SK-N-SH treated with all-trans-retinoic acid at 6 μM for 48 hours (cell line): ENCODE measurements around the gene R3HDM1.
"Not testable (repeated sequence)": the region's sequence is repeated elsewhere in the genome, so short reads cannot be mapped to it uniquely, and the experiment has no call there.

Source experiments
- ATAC-seq: fragments of 200-7000 bp; cut with Tn5 transposase; 3 replicates; pipeline ENCODE4 v1.9.1; 2020; ENCODE audit warnings: mild to moderate bottlenecking, moderate library complexity
- BACH2 ChIP-seq: fragments of 250-450 bp; sonication (Bioruptor Pico); IDR thresholded peaks from 2 replicates; pipeline ENCODE4 v1.9.0; 2021; ENCODE audit warnings: mild to moderate bottlenecking, borderline replicate concordance
- CSDC2 ChIP-seq: fragments of 250-450 bp; sonication (Bioruptor Pico); IDR thresholded peaks from 2 replicates; pipeline ENCODE4 v1.5.0; 2020; ENCODE audit warnings: mild to moderate bottlenecking, moderate library complexity
- GLIS3 ChIP-seq: fragments of 250-450 bp; sonication (Bioruptor Pico); IDR thresholded peaks from 2 replicates; pipeline ENCODE4 v1.5.0; 2020; ENCODE audit warnings: mild to moderate bottlenecking, moderate library complexity
- ISL1 ChIP-seq: fragments of 250-450 bp; sonication (Bioruptor Pico); IDR thresholded peaks from 2 replicates; pipeline ENCODE4 v2.1.2; 2022; ENCODE audit warnings: mild to moderate bottlenecking, moderate library complexity
- PATZ1 ChIP-seq: fragments of 250-450 bp; sonication (Bioruptor Pico); IDR thresholded peaks from 2 replicates; pipeline ENCODE4 v1.8.0; 2020; ENCODE audit warnings: mild to moderate bottlenecking, moderate library complexity, borderline replicate concordance
- SNAI2 ChIP-seq: fragments of 250-450 bp; sonication (Bioruptor Pico); IDR thresholded peaks from 2 replicates; pipeline ENCODE4 v1.5.0; 2020; ENCODE audit warnings: mild to moderate bottlenecking, moderate library complexity
- TCF4 ChIP-seq: fragments of 250-450 bp; sonication (Bioruptor Pico); IDR thresholded peaks from 2 replicates; pipeline ENCODE4 v1.8.0; 2021; ENCODE audit warnings: mild to moderate bottlenecking, moderate library complexity, borderline replicate concordance
- TOX ChIP-seq: fragments of 250-450 bp; sonication (Bioruptor Pico); IDR thresholded peaks from 2 replicates; pipeline ENCODE4 v1.8.0; 2021; ENCODE audit warnings: mild to moderate bottlenecking, moderate library complexity, borderline replicate concordance
- TSHZ2 ChIP-seq: fragments of 250-450 bp; sonication (Bioruptor Pico); IDR thresholded peaks from 2 replicates; pipeline ENCODE4 v1.5.0; 2020; ENCODE audit warnings: mild to moderate bottlenecking, moderate library complexity
- ZC3H10 ChIP-seq: fragments of 250-450 bp; sonication (Bioruptor Pico); IDR thresholded peaks from 2 replicates; pipeline ENCODE4 v1.5.1; 2021; ENCODE audit warnings: mild to moderate bottlenecking, moderate library complexity
- ZFP3 ChIP-seq: fragments of 250-450 bp; sonication (Bioruptor Pico); IDR thresholded peaks from 2 replicates; pipeline ENCODE4 v1.5.0; 2020; ENCODE audit warnings: mild to moderate bottlenecking, moderate library complexity
- ZFP30 ChIP-seq: fragments of 450-650 bp; formaldehyde crosslinking; IDR thresholded peaks from 2 replicates; pipeline ENCODE4 v1.5.0; 2022; ENCODE audit warnings: mild to moderate bottlenecking, moderate library complexity
- ZNF565 ChIP-seq: fragments of 450-650 bp; formaldehyde crosslinking; conservative IDR thresholded peaks from 2 replicates; pipeline ENCODE4 v1.5.0; 2020; ENCODE audit warnings: low read depth, mild to moderate bottlenecking, moderate library complexity
- ZNF70 ChIP-seq: fragments of 450-650 bp; formaldehyde crosslinking; IDR thresholded peaks from 2 replicates; pipeline ENCODE4 v1.5.0; 2020; ENCODE audit warnings: mild to moderate bottlenecking, moderate library complexity
- ZNF8 ChIP-seq: fragments of 450-650 bp; formaldehyde crosslinking; IDR thresholded peaks from 2 replicates; pipeline ENCODE4 v1.5.0; 2020; ENCODE audit warnings: mild to moderate bottlenecking, moderate library complexity
- TF ChIP-seq, protein P1 (sequence below): fragments of 250-450 bp; sonication (Bioruptor Pico); IDR thresholded peaks from 2 replicates; pipeline ENCODE4 v1.5.1; 2020; ENCODE audit warnings: low read depth, mild to moderate bottlenecking, moderate library complexity

The R3HDM1 gene

GRCh38 chr2:135531231-135532197 lies at the start of gene R3HDM1:
Gene R3HDM1, plus strand, starts transcription at chr2:135531484. Its CDS starts 73,362 bp downstream, at chr2:135604846.
- TF ChIP-seq TCF4, result 0 out of 2 replicates have a peak, but pooled peaks have one; percentile 13
- TF ChIP-seq TSHZ2, result no peak; the same call in 1 of the 2 replicates
- ATAC-seq, result peak; percentile 88

GRCh38 chr2:135485441-135485840 lies 45.8 kb upstream of the R3HDM1 start:
- no peak for ATAC-seq
- TF ChIP-seq TOX (CRISPR knock-in tag), result no peak
- no peak for TF ChIP-seq ZFP3
- TF ChIP-seq ZNF565 (CRISPR knock-in tag), result no peak
- no peak for TF ChIP-seq ZNF8 (CRISPR knock-in tag)
- no peak for TF ChIP-seq SNAI2 (CRISPR knock-in tag)
- TF ChIP-seq TCF4, result no peak

GRCh38 chr2:135490376-135490775 lies 40.9 kb upstream of the R3HDM1 start:
- no peak for TF ChIP-seq ZNF70 (CRISPR knock-in tag)
- TF ChIP-seq TOX (CRISPR knock-in tag), result no peak
- TF ChIP-seq BACH2, result no peak
- no peak for TF ChIP-seq GLIS3 (CRISPR knock-in tag)
- TF ChIP-seq, all 23 proteins: peak for 0
- peak; percentile 62 for ATAC-seq

- TF ChIP-seq BACH2, result no peak
- no peak for ATAC-seq
Observed at GRCh38 chr2:135494503-135494902, 36.8 kb upstream of the R3HDM1 start.

GRCh38 chr2:135494917-135495316 lies 36.4 kb upstream of the R3HDM1 start:
- ATAC-seq, result no peak
- TF ChIP-seq ZNF8 (CRISPR knock-in tag) (no peak), SNAI2 (CRISPR knock-in tag) (no peak), BACH2 (no peak), PATZ1 (no peak), TOX (CRISPR knock-in tag) (no peak), GLIS3 (CRISPR knock-in tag) (no peak), ZFP3 (no peak), ZC3H10 (CRISPR knock-in tag) (no peak), ISL1 (CRISPR knock-in tag) (no peak)
- TF ChIP-seq, protein P1, sequence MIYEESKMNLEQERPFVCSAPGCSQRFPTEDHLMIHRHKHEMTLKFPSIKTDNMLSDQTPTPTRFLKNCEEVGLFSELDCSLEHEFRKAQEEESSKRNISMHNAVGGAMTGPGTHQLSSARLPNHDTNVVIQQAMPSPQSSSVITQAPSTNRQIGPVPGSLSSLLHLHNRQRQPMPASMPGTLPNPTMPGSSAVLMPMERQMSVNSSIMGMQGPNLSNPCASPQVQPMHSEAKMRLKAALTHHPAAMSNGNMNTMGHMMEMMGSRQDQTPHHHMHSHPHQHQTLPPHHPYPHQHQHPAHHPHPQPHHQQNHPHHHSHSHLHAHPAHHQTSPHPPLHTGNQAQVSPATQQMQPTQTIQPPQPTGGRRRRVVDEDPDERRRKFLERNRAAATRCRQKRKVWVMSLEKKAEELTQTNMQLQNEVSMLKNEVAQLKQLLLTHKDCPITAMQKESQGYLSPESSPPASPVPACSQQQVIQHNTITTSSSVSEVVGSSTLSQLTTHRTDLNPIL (CRISPR knock-in tag), result no peak

DNA sequence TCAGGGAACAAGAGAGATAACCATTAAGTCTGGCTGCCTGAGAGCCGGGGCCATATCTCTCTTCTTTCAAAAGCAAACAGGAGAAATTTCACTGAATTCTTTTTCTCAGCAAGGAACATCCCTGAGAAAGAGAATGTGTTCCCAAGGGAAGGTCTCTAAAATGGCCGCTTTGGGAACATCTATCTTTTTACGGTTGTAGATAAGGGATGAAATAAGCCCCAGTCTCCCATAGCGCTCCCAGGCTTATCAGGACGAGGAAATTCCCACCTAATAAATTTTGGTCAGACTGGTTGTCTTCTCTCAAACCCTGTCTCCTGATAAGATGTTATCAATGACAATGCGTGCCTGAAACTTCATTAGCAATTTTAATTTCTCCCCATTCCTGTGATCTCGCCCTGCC lies 32.7 kb upstream of the R3HDM1 start:
- ATAC-seq, result not testable (repeated sequence)

- no peak for ATAC-seq
- TF ChIP-seq CSDC2 (CRISPR knock-in tag) (no peak), ZFP30 (no peak), ISL1 (CRISPR knock-in tag) (no peak)
Observed at GRCh38 chr2:135504811-135505210, 26.5 kb upstream of the R3HDM1 start.
